ENCODE data around the gene TRIO. TPM values are rescaled to one million over a fixed set of nuclear protein-coding genes. Genes with fewer than 3 reads are reported as not detected.

Gene TRIO
- total and polyA plus RNA-seq, 10 of the 15 experiments (the other 5 are each of a cell fraction or from before 2014, with no cell fraction given): 5.1 to 96.4 (median 44.6) TPM

- 0% methylated on average over 9 of the region's 9 CpGs for WGBS (ENCODE audit: insufficient coverage, insufficient replicate concordance, low lambda C conversion rate, missing lambda C conversion rate)
- ChIA-PET RAD21 (ENCODE audit: unreplicated experiment) (interaction anchor here (1.0 to 12.4 kb wide), 20 partner anchors 9 to 103 kb away, joined by 3 to 373 read pairs (median 8); partner anchors contain the start of gene TRIO), CTCF (interaction anchor here (0.9 to 9.7 kb wide), 19 partner anchors 33 to 217 kb away, joined by 3 to 118 read pairs (median 5); no protein-coding TSS in a partner anchor), POLR2A (interaction anchor here (1.0 to 12.4 kb wide), 14 partner anchors 8 to 101 kb away, joined by 3 to 347 read pairs (median 8); partner anchors contain the start of gene TRIO), SMC1A (ENCODE audit: uncharacterized antibody, unreplicated experiment) (interaction anchor here (0.6 to 14.5 kb wide), 20 partner anchors 13 to 475 kb away, joined by 3 to 225 read pairs (median 14); partner anchors contain the start of gene TRIO)
- peak overlapping the region; percentile 96 for H3K4me2 ChIP-seq (ENCODE audit: control insufficient read depth, insufficient read depth)
- H3K9ac ChIP-seq (ENCODE audit: control insufficient read depth, insufficient read depth, low read length): peak overlapping the region; percentile 62
- no peaks in the 10 kb centered on the region for H3K9me3 ChIP-seq (replicated peaks; ENCODE audit: control insufficient read depth, insufficient read depth, low read length)
- peak overlapping the region; percentile 94 for H3K27ac ChIP-seq (ENCODE audit: control insufficient read depth, insufficient read depth)
- H3K36me3 ChIP-seq (ENCODE audit: control insufficient read depth in 2 of 2, insufficient read depth in 2 of 2, low read length in 1 of 2): no peaks in the 10 kb centered on the region; a peak in 1 of 4 replicates
- H4K20me1 ChIP-seq (ENCODE audit: control insufficient read depth, insufficient read depth): no peaks in the 10 kb centered on the region
- H2AFZ ChIP-seq (ENCODE audit: control insufficient read depth, low read depth, low read length): peak overlapping the region; percentile 14; the same call in 1 of the 2 replicates
- H3K79me2 ChIP-seq (ENCODE audit: control insufficient read depth, insufficient read depth, low read length): peaks cover 97% of the 10 kb centered on the region
- in situ Hi-C loops (cut with MboI) (no loop called here), intact Hi-C loops (cut with micrococcal nuclease; ENCODE audit: unreplicated experiment) (loop anchor here (1.0 to 5.0 kb wide), 3 partner anchors 35 to 197 kb away; no protein-coding TSS in a partner anchor)
- ATAC-seq (peak; percentile 13), DNase-seq (ENCODE audit: low read depth, low spot score) (no peak), FAIRE-seq (no peak)
- BruUV-seq (replicated peaks): no TSS peak
- no peaks in the 10 kb centered on the region for H3K27me3 ChIP-seq (replicated peaks in 1 of 2; ENCODE audit: control insufficient read depth in 2 of 2, insufficient read depth in 2 of 2, low read length in 1 of 2)
- peak overlapping the region; percentile 61; the same call in 1 of the 2 replicates for H3K4me3 ChIP-seq
- peaks cover 61% of the 10 kb centered on the region for H3K4me1 ChIP-seq (ENCODE audit: control insufficient read depth, insufficient read depth, low read length)
- TF ChIP-seq SUZ12 (IDR thresholded peaks at IDR 0.05; ENCODE audit: unreplicated experiment) (no peak), PAX8 (IDR thresholded peaks at IDR 0.05) (no peak), GATAD2B (conservative IDR thresholded peaks at IDR 0.05; ENCODE audit: low read depth) (0 out of 2 replicates have a peak, but pooled peaks have one; percentile 14), STAT1 (conservative IDR thresholded peaks at IDR 0.05) (no peak), MLLT1 (IDR thresholded peaks at IDR 0.05) (no peak; the same call in 1 of the 2 replicates), SRF (IDR thresholded peaks at IDR 0.05; ENCODE audit: low read depth in 2 of 2, low read length in 2 of 2) (0 out of 4 replicates have a peak, but pooled peaks of 1 of the 2 experiments have one; percentile 41), MTA3 (IDR thresholded peaks at IDR 0.05; ENCODE audit: borderline replicate concordance, low read length) (no peak), NBN (IDR thresholded peaks at IDR 0.05) (no peak), MXI1 (IDR thresholded peaks at IDR 0.05; ENCODE audit: low read depth, low read length) (peak; percentile 57), NFYB (IDR thresholded peaks at IDR 0.05; ENCODE audit: insufficient read depth, low read depth, low read length) (no peak), EP300 (IDR thresholded peaks at IDR 0.05; ENCODE audit: borderline replicate concordance in 1 of 2, control insufficient read depth in 1 of 2, low read depth in 2 of 2, low read length in 2 of 2) (peak in 1 of 2 experiments; percentile 19; a peak in 1 of 4 replicates), SPI1 (IDR thresholded peaks at IDR 0.05; ENCODE audit: borderline replicate concordance, insufficient read depth, low read depth, low read length) (no peak), ZNF687 (IDR thresholded peaks at IDR 0.05) (peak; percentile 49), MAX (IDR thresholded peaks at IDR 0.05; ENCODE audit: low read depth, low read length) (0 out of 2 replicates have a peak, but pooled peaks have one; percentile 46), ZNF384 (IDR thresholded peaks at IDR 0.05; ENCODE audit: borderline replicate concordance, low read depth, low read length) (no peak), ETV6 (conservative IDR thresholded peaks at IDR 0.05 in 1 of 2, IDR thresholded peaks at IDR 0.05 in 1 of 2; ENCODE audit: borderline replicate concordance in 1 of 2, low read depth in 1 of 2) (no peak), HDGF (IDR thresholded peaks at IDR 0.05) (0 out of 2 replicates have a peak, but pooled peaks have one; percentile 16)
These were observed 66.2 kb downstream of the TRIO start for GRCh38 chr5:14209222-14209822.
